ENCODE results near the gene ZDBF2. TPM values are rescaled to one million over a fixed set of nuclear protein-coding genes. Genes with fewer than 3 reads are reported as not detected.
"Not testable (repeated sequence)": the region's sequence is repeated elsewhere in the genome, so short reads cannot be mapped to it uniquely, and the experiment has no call there.

Gene ZDBF2
- total and polyA plus RNA-seq, 2 of the 8 experiments (the other 6 are each of a cell fraction or from before 2014, with no cell fraction given) = 1.5 to 17.2 TPM

DNA sequence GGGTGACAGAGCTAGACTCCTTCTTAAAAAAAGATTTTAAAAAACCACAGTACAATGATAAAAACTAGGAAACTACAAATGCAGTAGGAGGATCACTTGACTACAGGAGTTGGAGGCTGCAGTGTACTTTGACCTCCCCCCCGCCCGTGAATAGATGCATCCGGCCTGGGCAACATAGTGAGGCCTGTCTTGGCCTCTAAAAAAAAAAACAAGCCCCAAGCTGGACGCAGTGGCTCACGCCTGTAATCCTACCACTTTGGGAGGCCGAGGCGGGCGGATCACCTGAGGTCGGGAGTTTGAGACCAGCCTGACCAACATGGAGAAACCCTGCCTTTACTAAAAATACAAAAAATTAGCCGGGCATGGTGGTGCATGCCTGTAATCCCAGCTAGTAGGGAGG lies 25.1 kb downstream of the ZDBF2 start:
- H3K9ac ChIP-seq (replicated peaks in 1 of 4; ENCODE audit: extremely low read depth in 1 of 4, low read depth in 3 of 4, low read length in 3 of 4); H3K4ac ChIP-seq (replicated peaks; ENCODE audit: insufficient read length, low read depth, low read length); H4K8ac ChIP-seq (ENCODE audit: extremely low read depth, insufficient read depth, low read length); H3K27ac ChIP-seq (ENCODE audit: low read depth, low read length); H3K9me3 ChIP-seq (ENCODE audit: insufficient read depth in 2 of 2, low read depth in 1 of 2, low read length in 1 of 2); H2BK5ac ChIP-seq (ENCODE audit: low read depth, low read length); H2BK120ac ChIP-seq (replicated peaks; ENCODE audit: low read depth, low read length); H3K4me2 ChIP-seq (ENCODE audit: insufficient read depth in 1 of 2, low read depth in 2 of 2, low read length in 2 of 2); CTCF ChIA-PET (ENCODE audit: partially characterized antibody); H3K79me2 ChIP-seq (ENCODE audit: control insufficient read depth in 1 of 2, insufficient read depth in 2 of 2, low read length in 2 of 2); H3K79me1 ChIP-seq (ENCODE audit: low read depth, low read length); H3K4me1 ChIP-seq (replicated peaks in 1 of 4; ENCODE audit: control insufficient read depth in 3 of 4, insufficient read depth in 4 of 4, low read length in 3 of 4); H3K56ac ChIP-seq (replicated peaks; ENCODE audit: insufficient read length, low read depth, low read length); H3K27me3 ChIP-seq (replicated peaks in 1 of 4; ENCODE audit: control insufficient read depth in 3 of 4, extremely low read depth in 1 of 4, insufficient read depth in 3 of 4, low read length in 3 of 4); H4K20me1 ChIP-seq (replicated peaks in 1 of 2; ENCODE audit: control insufficient read depth in 1 of 2, insufficient read depth in 2 of 2, low read length in 2 of 2); H4K5ac ChIP-seq (ENCODE audit: insufficient read length, low read depth, low read length); H2BK15ac ChIP-seq (ENCODE audit: low read length); FAIRE-seq; H3K4me3 ChIP-seq (ENCODE audit: extremely low read depth in 1 of 4, insufficient read depth in 2 of 4, low read depth in 3 of 4, low read length in 4 of 4); H3K23ac ChIP-seq (ENCODE audit: insufficient read length); H2BK12ac ChIP-seq (ENCODE audit: low read depth, low read length); H2AK5ac ChIP-seq (ENCODE audit: low read depth, low read length); H2AFZ ChIP-seq (ENCODE audit: low read length); H4K91ac ChIP-seq (replicated peaks; ENCODE audit: insufficient read length, low read length); H3K23me2 ChIP-seq (ENCODE audit: low read depth, low read length); POLR2A ChIA-PET (ENCODE audit: partially characterized antibody); H3K18ac ChIP-seq (ENCODE audit: extremely low read depth, low read length); H3K14ac ChIP-seq (ENCODE audit: insufficient read length); H3K36me3 ChIP-seq (ENCODE audit: control insufficient read depth in 2 of 4, insufficient read depth in 4 of 4, low read length in 3 of 4); DNase-seq (ENCODE audit: low read depth in 1 of 2, low spot score in 2 of 2); H2BK20ac ChIP-seq (ENCODE audit: low read length): not testable (repeated sequence)
- WGBS, 2 experiments (ENCODE audit: extremely low coverage in 1 of 2, insufficient coverage in 1 of 2, insufficient read length in 1 of 2, insufficient replicate concordance in 2 of 2, low coverage in 1 of 2, low lambda C conversion rate in 2 of 2, missing lambda C conversion rate in 1 of 2) = 89% methylated on average over 10 of the region's 10 CpGs; no CpG with 5 or more reads in 1 of the 2 experiments

Measured in H1 (cell line).